HEK293T (cell line): ENCODE data around the gene SLC35F3.

Experiments used
- CTCF ChIA-PET: fragments of 350-600 bp; formaldehyde crosslinking; extraction: SDS; loops from one replicate; lab custom pipeline; 2021; ENCODE audit warnings: antibody characterized with exemption, inconsistent platforms; lab: Yijun Ruan, JAX
- POLR2A ChIA-PET: fragments of 350-600 bp; formaldehyde crosslinking; extraction: SDS; loops from one replicate; lab custom pipeline; 2020; ENCODE audit warnings: antibody characterized with exemption, inconsistent platforms; lab: Yijun Ruan, JAX
- DNase-seq: peaks from one replicate; pipeline ENCODE4 v3.0.0; 2012; ENCODE audit warnings: mixed read lengths; ENCODE audit errors: extremely low spot score
- ARNT ChIP-seq: fragments of 450-650 bp; IDR thresholded peaks from 2 replicates; pipeline ENCODE4 v1.6.1; 2017; ENCODE audit warnings: mild to moderate bottlenecking
- BHLHE40 ChIP-seq: fragments of 450-650 bp; IDR thresholded peaks from 2 replicates; pipeline ENCODE4 v1.6.1; 2016; ENCODE audit warnings: mild to moderate bottlenecking, moderate library complexity, borderline replicate concordance
- CTBP1 ChIP-seq: fragments of 450-650 bp; IDR thresholded peaks from 2 replicates; pipeline ENCODE4 v1.6.1; 2016; ENCODE audit warnings: borderline replicate concordance
- ELF4 ChIP-seq: fragments of 450-650 bp; IDR thresholded peaks from 2 replicates; pipeline ENCODE4 v1.6.1; 2017; ENCODE audit warnings: antibody characterized with exemption
- FOXA1 ChIP-seq: fragments of 450-650 bp; IDR thresholded peaks from 2 replicates; pipeline ENCODE4 v1.6.1; 2016; ENCODE audit warnings: mild to moderate bottlenecking
- FOXK2 ChIP-seq: fragments of 450-650 bp; IDR thresholded peaks from 2 replicates; pipeline ENCODE4 v1.6.1; 2016; ENCODE audit warnings: mild to moderate bottlenecking
- FOXM1 ChIP-seq: fragments of 450-650 bp; IDR thresholded peaks from 2 replicates; pipeline ENCODE4 v1.6.1; 2017; ENCODE audit warnings: mild to moderate bottlenecking, borderline replicate concordance
- HDGF ChIP-seq: fragments of 450-650 bp; IDR thresholded peaks from 2 replicates; pipeline ENCODE4 v1.6.1; 2017; ENCODE audit warnings: antibody characterized with exemption, borderline replicate concordance
- L3MBTL2 ChIP-seq: fragments of 450-650 bp; conservative IDR thresholded peaks from 2 replicates; pipeline ENCODE4 v1.6.1; 2016; ENCODE audit warnings: mild to moderate bottlenecking
- LEF1 ChIP-seq: fragments of 450-650 bp; IDR thresholded peaks from 2 replicates; pipeline ENCODE4 v1.6.1; 2017; ENCODE audit warnings: mild to moderate bottlenecking, borderline replicate concordance
- NFRKB ChIP-seq: fragments of 450-650 bp; IDR thresholded peaks from 2 replicates; pipeline ENCODE4 v1.6.1; 2016; ENCODE audit warnings: mild to moderate bottlenecking, moderate library complexity
- PKNOX1 ChIP-seq: fragments of 450-650 bp; IDR thresholded peaks from 2 replicates; pipeline ENCODE4 v1.6.1; 2016
- SP1 ChIP-seq: fragments of 450-650 bp; IDR thresholded peaks from 2 replicates; pipeline ENCODE4 v1.6.1; 2017
- SUZ12 ChIP-seq: fragments of 450-650 bp; IDR thresholded peaks from 2 replicates; pipeline ENCODE4 v1.6.1; 2016; ENCODE audit warnings: mild to moderate bottlenecking
- TARDBP ChIP-seq: fragments of 450-650 bp; IDR thresholded peaks from 2 replicates; pipeline ENCODE4 v1.6.1; 2016
- ZNF384 ChIP-seq: fragments of 450-650 bp; IDR thresholded peaks from 2 replicates; pipeline ENCODE4 v1.6.1; 2016

The SLC35F3 gene

GRCh38 chr1:233907151-233907550 is 2.7 kb downstream of the SLC35F3 start:
- ChIA-PET CTCF (interaction anchor here (0.6 kb wide), 1 partner anchor 190 kb away, joined by 3 read pairs; no protein-coding TSS in a partner anchor), POLR2A (interaction anchor here (0.6 to 0.7 kb wide), 2 partner anchors 197 to 444 kb away, joined by 3 read pairs; no protein-coding TSS in a partner anchor)
- no peak for DNase-seq
- no peak for TF ChIP-seq TARDBP
- TF ChIP-seq FOXM1 = no peak

GRCh38 chr1:233908092-233908491 is 3.6 kb downstream of the SLC35F3 start:
- DNase-seq = no peak
- TF ChIP-seq ARNT = no peak
- peak; percentile 65 for TF ChIP-seq PKNOX1
- POLR2A ChIA-PET = no interaction called here
- CTCF ChIA-PET = no interaction called here

- no peak for TF ChIP-seq TARDBP
- CTCF ChIA-PET = no interaction called here
- POLR2A ChIA-PET = no interaction called here
- no peak for DNase-seq
These were observed 4.7 kb downstream of the SLC35F3 start for GRCh38 chr1:233909195-233909594.

- DNase-seq = no peak
- CTCF ChIA-PET = no interaction called here
- POLR2A ChIA-PET = no interaction called here
- TF ChIP-seq SUZ12 (no peak), PKNOX1 (no peak), ELF4 (no peak), CTBP1 (no peak), FOXA1 (no peak), SP1 (no peak)
These were observed 8.0 kb downstream of the SLC35F3 start for GRCh38 chr1:233912447-233912846.

GRCh38 chr1:233912909-233913308 is 8.4 kb downstream of the SLC35F3 start:
- CTCF ChIA-PET = no interaction called here

GRCh38 chr1:233916706-233917105 is 12.2 kb downstream of the SLC35F3 start:
- CTCF ChIA-PET = interaction anchor here (1.8 kb wide), 1 partner anchor 12 kb away, joined by 5 read pairs; the partner anchor contains the start of gene SLC35F3
- no peak for DNase-seq
- no peak for TF ChIP-seq SUZ12
- no peak for TF ChIP-seq FOXA1
- POLR2A ChIA-PET = no interaction called here

More at GRCh38 chr1:233912909-233913308, 8.4 kb downstream of the SLC35F3 start:
- POLR2A ChIA-PET = no interaction called here
- no peak for TF ChIP-seq FOXK2
- no peak for TF ChIP-seq CTBP1
- no peak for TF ChIP-seq PKNOX1
- no peak for TF ChIP-seq TARDBP
- no peak for TF ChIP-seq ARNT
- no peak for TF ChIP-seq ZNF384
- TF ChIP-seq FOXA1 = no peak
- no peak for TF ChIP-seq FOXM1
- TF ChIP-seq L3MBTL2 = no peak
- no peak for TF ChIP-seq NFRKB
- TF ChIP-seq HDGF = no peak
- TF ChIP-seq ELF4 = no peak
- TF ChIP-seq SP1 = no peak
- no peak for TF ChIP-seq LEF1
- no peak for TF ChIP-seq SUZ12
- TF ChIP-seq BHLHE40 = no peak
- DNase-seq = no peak

- DNase-seq = no peak
- no peak for TF ChIP-seq CTBP1
- TF ChIP-seq FOXM1 = no peak
- TF ChIP-seq ELF4 = no peak
- TF ChIP-seq SUZ12 = no peak
- TF ChIP-seq ZNF384 = no peak
- TF ChIP-seq HDGF = no peak
- no peak for TF ChIP-seq SP1
- no peak for TF ChIP-seq NFRKB
- no peak for TF ChIP-seq ARNT
- TF ChIP-seq BHLHE40 = no peak
- TF ChIP-seq LEF1 = no peak
- no peak for TF ChIP-seq L3MBTL2
- TF ChIP-seq FOXK2 = no peak
- no peak for TF ChIP-seq PKNOX1
- TF ChIP-seq TARDBP = no peak
- no peak for TF ChIP-seq FOXA1
- ChIA-PET POLR2A (no interaction called here), CTCF (no interaction called here)
These were observed 15.3 kb downstream of the SLC35F3 start for GRCh38 chr1:233919786-233920185.
